Kidney (tissue), 14 donors: ENCODE data around the gene LAMB2. TPM values are rescaled to one million over a fixed set of nuclear protein-coding genes. Genes with fewer than 3 reads are reported as not detected.

Source experiments
- DNase-seq, 5 donors: peaks; one replicate each; pipeline ENCODE4 v3.0.0-alpha.2; 2013 to 2020
- FAIRE-seq: peaks from 2 replicates; lab custom pipeline; 2012; peaks lifted over from hg19 to GRCh38; lab: Jason Lieb, UNC
- H3K27ac ChIP-seq, 2 donors: one replicate each; pipeline ENCODE4 v1.7.0; 2013; ENCODE audit warnings: low read depth in 2 of 2, low read length in 2 of 2, inconsistent platforms in 1 of 2
- H3K27me3 ChIP-seq: one replicate; pipeline ENCODE4 v1.7.1; 2013; ENCODE audit warnings: low read length, inconsistent platforms; ENCODE audit not compliant: control insufficient read depth, insufficient read depth
- H3K36me3 ChIP-seq, 3 donors: one replicate each; pipeline versions ENCODE4 v1.7.0 to v1.7.1; 2013; ENCODE audit warnings: low read length in 3 of 3, control low read depth in 1 of 3, inconsistent platforms in 1 of 3; ENCODE audit not compliant: insufficient read depth in 3 of 3, control insufficient read depth in 2 of 3
- H3K4me1 ChIP-seq, 3 donors: one replicate each; pipeline versions ENCODE4 v1.7.0 to v1.7.1; 2013; ENCODE audit warnings: low read length in 3 of 3, inconsistent platforms in 1 of 3, low read depth in 1 of 3; ENCODE audit not compliant: control insufficient read depth in 2 of 3, insufficient read depth in 2 of 3
- H3K4me3 ChIP-seq, 3 donors: one replicate each; pipeline versions ENCODE4 v1.7.0 to v1.8.1; 2013; ENCODE audit warnings: low read length in 3 of 3, control low read depth in 1 of 3, inconsistent platforms in 1 of 3
- H3K9ac ChIP-seq, 3 donors: one replicate each; pipeline versions ENCODE4 v1.7.0 to v1.7.1; 2013; ENCODE audit warnings: low read length in 3 of 3, control low read depth in 1 of 3, inconsistent platforms in 1 of 3
- H3K9me3 ChIP-seq, 3 donors: one replicate each; pipeline versions ENCODE4 v1.7.0 to v1.7.1; 2013; ENCODE audit warnings: low read length in 3 of 3, control low read depth in 1 of 3, inconsistent platforms in 1 of 3; ENCODE audit not compliant: control insufficient read depth in 2 of 3, insufficient read depth in 1 of 3
- CTCF ChIP-seq: IDR thresholded peaks from 3 replicates; pipeline ENCODE4 v1.5.1; 2012; ENCODE audit warnings: mild to moderate bottlenecking, moderate library complexity, borderline replicate concordance; ENCODE audit not compliant: insufficient read depth; ENCODE audit errors: extremely low read depth
- intact Hi-C: fragments of 100-400 bp; cut with DNase I; formaldehyde crosslinking; loops from one replicate; pipeline ENCODE4 v1.11.1; 2022
- polyA plus RNA-seq: library from polyadenylated mRNA; stranded (reverse); fragments of 350-450 nt; fragmentation: Illumina TruSeq; extraction: RNeasy Lipid Tissue Mini Kit (QIAGEN cat#74804); gene quantifications from one replicate; pipeline ENCODE4 v1.2.3, GENCODE V29; 2014; ENCODE audit warnings: low read depth, low replicate concordance; ENCODE audit not compliant: insufficient read depth
- total RNA-seq: library from RNA; stranded (reverse); fragmentation: NEBNext Ultra II Directional; extraction: Animal tissue kit (Norgen Biotek cat#: 25700); gene quantifications from one replicate; pipeline ENCODE4 v1.2.1, GENCODE V29; 2021
- donor health status: control.
- donor health status: control.
- donor health status: control.
- donor health status: control.
- donor health status: control.
- donor health status: DM: yes; HTN: yes; CAD: no.
- donor health status: Normal renal cell carcinoma (clear cell type).

LAMB2 gene
- total and polyA plus RNA-seq, 2 donors from 2014 or later: 444 to 460 TPM

GRCh38 chr3:49104427-49105291, 28.2 kb downstream of the LAMB2 start, which contains the start of gene QARS1:
Gene QARS1, minus strand, starts transcription at chr3:49104757. Its CDS starts 24 bp downstream, at chr3:49104733.
- Histone ChIP-seq H3K4me1 (peaks cover 0 to 16% (median 8%) of the 10 kb centered on the region in 3 donors), H3K36me3 (peaks cover 8 to 40% (median 34%) of the 10 kb centered on the region in 3 donors), H3K27me3 (no peaks in the 10 kb centered on the region), H3K27ac (peak within 1 kb of the TSS; percentile 25 to 71), H3K9ac (peak within 1 kb of the TSS; percentile 57 to 92 (median 89)), H3K4me3 (peak within 1 kb of the TSS; percentile 92 to 95 (median 94)), H3K9me3 (no peaks in the 10 kb centered on the region)
- DNase-seq (peak; percentile 96 to 98 (median 97)), FAIRE-seq (peak; percentile 90)
- no peak for TF ChIP-seq CTCF
- intact Hi-C loops: no loop called here

- Histone ChIP-seq H3K4me1 (peaks cover 0 to 16% (median 8%) of the 10 kb centered on the region in 3 donors), H3K27ac (peak overlapping the region in 1 of 2 donors; percentile 20), H3K9me3 (no peaks in the 10 kb centered on the region), H3K27me3 (no peaks in the 10 kb centered on the region), H3K4me3 (peak overlapping the region; percentile 92 to 95 (median 94)), H3K36me3 (peaks cover 11 to 41% (median 38%) of the 10 kb centered on the region in 3 donors), H3K9ac (peak overlapping the region; percentile 31 to 92 (median 57))
- FAIRE-seq (no peak), DNase-seq (no peak)
- intact Hi-C loops: no loop called here
- no peak for TF ChIP-seq CTCF
Measured at GRCh38 chr3:49104052-49104426, 28.8 kb downstream of the LAMB2 start.

- TF ChIP-seq CTCF: no peak
Measured at GRCh38 chr3:49100046-49100615, 32.7 kb downstream of the LAMB2 start.

More at GRCh38 chr3:49100046-49100615, 32.7 kb downstream of the LAMB2 start:
- H3K9ac ChIP-seq: no peak overlapping the region
- FAIRE-seq (no peak), DNase-seq (peak in 1 of 5 donors; percentile 43)
- H3K4me1 ChIP-seq: peaks cover 0 to 10% (median 8%) of the 10 kb centered on the region in 3 donors
- no peaks in the 10 kb centered on the region for H3K9me3 ChIP-seq
- peaks cover 14 to 51% (median 46%) of the 10 kb centered on the region in 3 donors for H3K36me3 ChIP-seq
- H3K27ac ChIP-seq: no peak overlapping the region
- no peaks in the 10 kb centered on the region for H3K27me3 ChIP-seq
- intact Hi-C loops: no loop called here
- no peak overlapping the region for H3K4me3 ChIP-seq
